CD14-positive monocyte (primary cell): ENCODE results near the gene SLC22A23. TPM values are rescaled to one million over a fixed set of nuclear protein-coding genes. Genes with fewer than 3 reads are reported as not detected.

Source experiments
- DNase-seq, 3 donors: peaks; one replicate each; pipeline ENCODE4 v3.0.0-alpha.2; 2011 to 2022
- H2AFZ ChIP-seq: 2 replicates; pipeline ENCODE4 v1.6.0; 2012; ENCODE audit warnings: mild to moderate bottlenecking, low read depth, low read length, inconsistent platforms; ENCODE audit not compliant: insufficient read depth, poor library complexity, severe bottlenecking
- H3K27ac ChIP-seq, 2 donors: 1 replicate in 1 of 2; 2 replicates in 1 of 2; pipeline ENCODE4 v1.5.1; 2012 to 2013; ENCODE audit warnings: low read length in 2 of 2, control low read depth in 1 of 2, inconsistent platforms in 1 of 2, low read depth in 1 of 2, mild to moderate bottlenecking in 1 of 2
- H3K27me3 ChIP-seq, 2 donors: one replicate each; pipeline versions ENCODE4 v1.6.0 to v1.6.1; 2011 to 2013; ENCODE audit warnings: low read length in 2 of 2; ENCODE audit not compliant: control insufficient read depth in 2 of 2, insufficient read depth in 2 of 2
- H3K36me3 ChIP-seq, 2 donors: replicated peaks in 1 of 2; 1 replicate in 1 of 2; 2 replicates in 1 of 2; pipeline versions ENCODE4 v1.5.1 to v1.6.1; 2012 to 2013; ENCODE audit warnings: low read length in 2 of 2, control low read depth in 1 of 2, inconsistent platforms in 1 of 2, mild to moderate bottlenecking in 1 of 2; ENCODE audit not compliant: insufficient read depth in 2 of 2, control insufficient read depth in 1 of 2
- H3K4me1 ChIP-seq, 2 donors: 1 replicate in 1 of 2; 2 replicates in 1 of 2; pipeline versions ENCODE4 v1.5.1 to v1.6.1; 2012 to 2013; ENCODE audit warnings: low read length in 2 of 2, control low read depth in 1 of 2, inconsistent platforms in 1 of 2, mild to moderate bottlenecking in 1 of 2, moderate library complexity in 1 of 2; ENCODE audit not compliant: insufficient read depth in 2 of 2, control insufficient read depth in 1 of 2
- H3K4me2 ChIP-seq: replicated peaks from 2 replicates; pipeline ENCODE3; 2012; ENCODE audit warnings: low read length, moderate library complexity, mild to moderate bottlenecking; ENCODE audit not compliant: poor library complexity, severe bottlenecking; ENCODE audit errors: extremely low read depth
- H3K4me3 ChIP-seq, 3 experiments: fragments of 200-600 bp in 1 of 3; sonication (generic) in 1 of 3; replicated peaks in 1 of 3; 1 replicate in 2 of 3; 2 replicates in 1 of 3; pipeline ENCODE4 v1.5.1; 2011 to 2013; ENCODE audit warnings: low read length in 3 of 3, mild to moderate bottlenecking in 3 of 3, control low read depth in 2 of 3, low read depth in 2 of 3, inconsistent platforms in 1 of 3, moderate library complexity in 1 of 3
- H3K79me2 ChIP-seq: 2 replicates; pipeline ENCODE4 v1.6.0; 2012; ENCODE audit warnings: mild to moderate bottlenecking, control low read depth, inconsistent platforms, low read length, moderate library complexity; ENCODE audit not compliant: insufficient read depth
- H3K9ac ChIP-seq: 2 replicates; pipeline ENCODE4 v1.6.0; 2017; ENCODE audit warnings: low read length, mild to moderate bottlenecking; ENCODE audit not compliant: insufficient read depth, poor library complexity, severe bottlenecking
- H3K9me3 ChIP-seq, 2 donors: replicated peaks in 1 of 2; 1 replicate in 1 of 2; 2 replicates in 1 of 2; pipeline versions ENCODE4 v1.5.1 to v1.6.1; 2012 to 2013; ENCODE audit warnings: low read length in 2 of 2, control low read depth in 1 of 2; ENCODE audit not compliant: control insufficient read depth in 1 of 2, insufficient read depth in 1 of 2
- H4K20me1 ChIP-seq: 2 replicates; pipeline ENCODE4 v1.6.0; 2012; ENCODE audit warnings: mild to moderate bottlenecking, low read length, control low read depth, moderate library complexity; ENCODE audit not compliant: insufficient read depth
- H3K27ac Mint-ChIP-seq, 7 donors: one replicate each; pipeline ENCODE4 v1.8.0; 2020; ENCODE audit warnings: mild to moderate bottlenecking in 7 of 7, mixed read lengths in 7 of 7, moderate library complexity in 6 of 7, inconsistent platforms in 2 of 7
- H3K27me3 Mint-ChIP-seq, 3 donors: one replicate each; pipeline ENCODE4 v1.8.0; 2021 to 2022; ENCODE audit warnings: low read depth in 3 of 3, mild to moderate bottlenecking in 3 of 3, mixed read lengths in 3 of 3, moderate library complexity in 3 of 3, inconsistent platforms in 1 of 3
- H3K36me3 Mint-ChIP-seq, 2 donors: one replicate each; pipeline ENCODE4 v1.8.0; 2020; ENCODE audit warnings: mixed read lengths in 2 of 2, inconsistent platforms in 1 of 2, mild to moderate bottlenecking in 1 of 2
- H3K4me1 Mint-ChIP-seq: one replicate; pipeline ENCODE4 v1.8.0; 2020; ENCODE audit warnings: mild to moderate bottlenecking, mixed read lengths
- H3K4me3 Mint-ChIP-seq, 2 donors: one replicate each; pipeline ENCODE4 v1.8.0; 2020; ENCODE audit warnings: mild to moderate bottlenecking in 2 of 2, mixed read lengths in 2 of 2, moderate library complexity in 1 of 2
- H3K9me3 Mint-ChIP-seq, 7 donors: one replicate each; pipeline ENCODE4 v1.8.0; 2020 to 2022; ENCODE audit warnings: mixed read lengths in 7 of 7, mild to moderate bottlenecking in 6 of 7, moderate library complexity in 6 of 7, inconsistent platforms in 2 of 7
- CTCF ChIP-seq: fragments of 200-600 bp; IDR thresholded peaks from one replicate; pipeline ENCODE4 v1.8.0; 2022; ENCODE audit warnings: antibody characterized with exemption, mild to moderate bottlenecking
- WGBS: methylation state at CpG from one replicate; pipeline ENCODE4 v1.1.5; 2013; ENCODE audit warnings: missing lambda C conversion rate; ENCODE audit not compliant: insufficient coverage; 5-methylcytosine and 5-hydroxymethylcytosine counted together
- intact Hi-C, 2 donors: fragments of 100-400 bp; cut with micrococcal nuclease; formaldehyde crosslinking; loops; one replicate each; pipeline versions ENCODE4 v1.15.0 to v1.15.1; 2023
- polyA plus RNA-seq, 3 donors: library from polyadenylated mRNA; depleted of rRNA in 1 of 3; unstranded in 2 of 3; stranded (reverse) in 1 of 3; fragments of 300-500 nt in 2 of 3; fragments of >200 nt in 1 of 3; fragmentation: Illumina TruSeq in 2 of 3; gene quantifications; 1 replicate in 2 of 3; 2 replicates in 1 of 3; pipeline ENCODE4 v1.2.3, GENCODE V29; 2012 to 2021

Gene SLC22A23
- polyA plus RNA-seq, 3 donors: 0.08 TPM; not detected in 2

GRCh38 chr6:3290931-3291211 is 166.0 kb downstream of the SLC22A23 start:
- Histone ChIP-seq H3K4me3 (no peak overlapping the region), H4K20me1 (no peaks in the 10 kb centered on the region), H2AFZ (no peak overlapping the region), H3K9ac (no peak overlapping the region), H3K9me3 (no peaks in the 10 kb centered on the region), H3K4me1 (no peaks in the 10 kb centered on the region), H3K27ac (no peak overlapping the region), H3K79me2 (no peaks in the 10 kb centered on the region), H3K36me3 (no peaks in the 10 kb centered on the region), H3K4me2 (no peak overlapping the region), H3K27me3 (no peaks in the 10 kb centered on the region)
- H3K27ac Mint-ChIP-seq: no peak overlapping the region
- 96% methylated on average over 9 of the region's 11 CpGs for WGBS
- no peaks in the 10 kb centered on the region for H3K4me1 Mint-ChIP-seq
- peaks cover 2 to 7% (median 4%) of the 10 kb centered on the region in 3 donors for H3K27me3 Mint-ChIP-seq
- H3K9me3 Mint-ChIP-seq: peaks cover 0 to 1% (median 0%) of the 10 kb centered on the region in 7 donors
- H3K36me3 Mint-ChIP-seq: no peaks in the 10 kb centered on the region
- TF ChIP-seq CTCF: no peak
- H3K4me3 Mint-ChIP-seq: no peak overlapping the region
- no peak for DNase-seq
- intact Hi-C loops: no loop called here

DNA sequence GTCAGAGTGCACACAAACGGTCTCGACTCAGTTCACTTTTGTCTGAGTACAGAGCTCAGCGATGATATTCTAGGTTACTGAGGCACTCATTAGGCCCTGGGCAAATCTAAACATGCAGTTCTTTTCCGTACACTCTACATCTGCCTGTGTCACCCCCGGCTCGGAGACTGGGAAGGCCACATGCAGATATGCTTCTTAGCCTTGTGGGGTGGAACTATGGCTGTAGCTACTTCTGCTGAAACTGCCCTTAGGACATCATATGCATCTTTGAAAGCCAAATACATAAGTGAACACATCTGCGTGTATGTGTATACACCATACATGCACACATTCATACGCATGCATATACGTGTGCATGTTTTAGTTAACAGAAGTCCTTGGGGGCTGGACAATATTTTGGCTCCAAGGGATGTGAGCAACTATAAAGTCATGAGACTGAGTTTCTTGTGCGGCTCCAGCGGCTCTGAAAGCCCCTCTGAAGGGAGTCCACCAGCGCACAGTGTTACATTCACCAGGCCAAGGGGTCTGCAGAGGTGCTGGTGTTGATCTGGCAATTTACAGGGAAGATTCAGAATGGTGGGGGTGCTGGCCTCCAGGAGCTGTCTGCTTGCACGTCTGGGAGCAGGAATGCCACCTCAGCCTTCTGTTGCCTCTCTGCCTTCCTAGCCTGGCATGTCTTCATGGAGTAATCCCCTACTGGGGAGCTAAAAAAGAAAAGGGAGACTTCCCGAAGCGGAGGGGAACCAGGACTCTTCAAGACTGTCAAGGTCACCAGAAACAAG is 166.5 kb downstream of the SLC22A23 start:
- Histone ChIP-seq H3K4me1 (no peaks in the 10 kb centered on the region), H3K27me3 (no peaks in the 10 kb centered on the region), H3K9me3 (no peaks in the 10 kb centered on the region), H3K36me3 (no peaks in the 10 kb centered on the region), H3K4me3 (no peak overlapping the region), H2AFZ (no peak overlapping the region), H3K27ac (no peak overlapping the region), H3K4me2 (no peak overlapping the region), H4K20me1 (no peaks in the 10 kb centered on the region), H3K9ac (no peak overlapping the region), H3K79me2 (no peaks in the 10 kb centered on the region)
- Mint-ChIP-seq H3K4me3 (no peak overlapping the region), H3K27me3 (peaks cover 2 to 7% (median 6%) of the 10 kb centered on the region in 3 donors), H3K36me3 (no peaks in the 10 kb centered on the region), H3K9me3 (peaks cover 0 to 1% (median 0%) of the 10 kb centered on the region in 7 donors), H3K4me1 (no peaks in the 10 kb centered on the region), H3K27ac (no peak overlapping the region)
- no peak for TF ChIP-seq CTCF
- DNase-seq: no peak
- intact Hi-C loops: no loop called here
- 95% methylated on average over 10 of the region's 15 CpGs for WGBS
